ENCODE results near the gene OMD.

OMD gene

DNA sequence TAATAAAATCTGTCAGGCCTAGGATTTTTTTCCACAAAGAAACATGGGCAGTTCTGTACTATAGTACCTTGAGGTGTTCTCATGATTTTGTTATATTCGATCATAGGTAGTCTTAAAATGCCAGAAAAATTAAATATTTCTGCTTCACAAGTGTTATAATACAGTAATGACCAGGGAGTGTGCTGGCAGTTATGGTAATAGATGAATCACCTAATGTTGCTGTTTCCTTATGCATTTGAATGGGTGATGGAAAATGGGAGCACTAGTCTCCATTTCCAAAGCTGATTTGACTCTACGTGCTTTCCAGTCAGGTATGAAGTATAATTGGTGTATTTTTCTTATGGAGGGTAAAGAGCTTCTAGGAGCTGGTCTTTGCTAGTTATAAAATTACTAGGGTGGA, 43.7 kb downstream of the OMD start:
- H3K36me3 ChIP-seq (ENCODE audit: insufficient read depth): no peaks in the 10 kb centered on the region
- H3K79me2 ChIP-seq (ENCODE audit: insufficient read depth, low read depth): no peaks in the 10 kb centered on the region
- no peak overlapping the region for H3K4me3 ChIP-seq (IDR thresholded peaks at IDR 0.05; ENCODE audit: insufficient read depth, low read depth, low read length)
- H4K20me1 ChIP-seq (ENCODE audit: insufficient read depth): no peaks in the 10 kb centered on the region
- no peaks in the 10 kb centered on the region for H3K27me3 ChIP-seq (ENCODE audit: insufficient read depth, low read depth)
- no peak overlapping the region for H3K27ac ChIP-seq
- TF ChIP-seq, protein P1, sequence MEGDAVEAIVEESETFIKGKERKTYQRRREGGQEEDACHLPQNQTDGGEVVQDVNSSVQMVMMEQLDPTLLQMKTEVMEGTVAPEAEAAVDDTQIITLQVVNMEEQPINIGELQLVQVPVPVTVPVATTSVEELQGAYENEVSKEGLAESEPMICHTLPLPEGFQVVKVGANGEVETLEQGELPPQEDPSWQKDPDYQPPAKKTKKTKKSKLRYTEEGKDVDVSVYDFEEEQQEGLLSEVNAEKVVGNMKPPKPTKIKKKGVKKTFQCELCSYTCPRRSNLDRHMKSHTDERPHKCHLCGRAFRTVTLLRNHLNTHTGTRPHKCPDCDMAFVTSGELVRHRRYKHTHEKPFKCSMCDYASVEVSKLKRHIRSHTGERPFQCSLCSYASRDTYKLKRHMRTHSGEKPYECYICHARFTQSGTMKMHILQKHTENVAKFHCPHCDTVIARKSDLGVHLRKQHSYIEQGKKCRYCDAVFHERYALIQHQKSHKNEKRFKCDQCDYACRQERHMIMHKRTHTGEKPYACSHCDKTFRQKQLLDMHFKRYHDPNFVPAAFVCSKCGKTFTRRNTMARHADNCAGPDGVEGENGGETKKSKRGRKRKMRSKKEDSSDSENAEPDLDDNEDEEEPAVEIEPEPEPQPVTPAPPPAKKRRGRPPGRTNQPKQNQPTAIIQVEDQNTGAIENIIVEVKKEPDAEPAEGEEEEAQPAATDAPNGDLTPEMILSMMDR (conservative IDR thresholded peaks at IDR 0.05; ENCODE audit: low read depth, low read length): no peak
- H3K4me1 ChIP-seq (ENCODE audit: low read depth, poor library complexity, severe bottlenecking): no peaks in the 10 kb centered on the region
- no peak overlapping the region for H2AFZ ChIP-seq (ENCODE audit: low read depth)
- no peak overlapping the region for H3K9ac ChIP-seq
- no peak overlapping the region for H3K4me2 ChIP-seq

DNA sequence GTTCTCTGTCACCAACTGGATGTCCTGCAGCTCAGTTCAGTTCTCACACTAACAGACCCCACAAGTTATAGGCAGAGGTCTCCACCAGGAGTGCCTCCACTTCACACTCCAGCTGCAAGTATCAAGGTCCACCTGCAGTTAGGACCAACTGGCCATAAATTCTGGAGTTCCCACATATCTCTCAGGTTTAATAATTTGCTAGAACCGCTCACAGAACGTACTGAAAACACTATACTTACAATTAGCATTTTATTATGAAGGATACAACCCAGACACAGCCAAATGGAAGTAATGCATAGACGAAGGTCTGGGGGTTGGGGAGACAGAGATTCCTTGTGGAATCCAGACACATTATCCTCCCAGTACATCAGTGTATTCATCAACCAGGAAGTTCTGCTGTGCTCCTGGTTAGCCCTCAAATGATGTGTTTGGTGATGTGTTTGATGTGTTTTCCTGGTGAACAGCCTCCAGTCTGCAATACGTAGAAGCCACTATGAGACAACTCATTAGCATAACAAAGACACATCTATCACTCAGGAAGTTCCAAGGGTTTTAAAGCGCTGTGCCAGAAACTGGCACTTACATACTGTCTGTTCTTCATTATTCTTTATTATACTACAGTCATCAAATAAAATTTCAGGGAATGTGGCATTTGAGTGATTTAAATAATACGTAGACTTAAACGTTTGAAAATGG, 45.3 kb downstream of the OMD start:
- no peaks in the 10 kb centered on the region for H3K27me3 ChIP-seq (ENCODE audit: insufficient read depth, low read depth)
- no peaks in the 10 kb centered on the region for H3K4me1 ChIP-seq (ENCODE audit: low read depth, poor library complexity, severe bottlenecking)
- H3K4me2 ChIP-seq: no peak overlapping the region
- TF ChIP-seq, protein P1 (conservative IDR thresholded peaks at IDR 0.05; ENCODE audit: low read depth, low read length): no peak
- no peak overlapping the region for H3K27ac ChIP-seq
- no peaks in the 10 kb centered on the region for H3K36me3 ChIP-seq (ENCODE audit: insufficient read depth)
- no peak overlapping the region for H2AFZ ChIP-seq (ENCODE audit: low read depth)
- H3K4me3 ChIP-seq (IDR thresholded peaks at IDR 0.05; ENCODE audit: insufficient read depth, low read depth, low read length): no peak overlapping the region
- no peak overlapping the region for H3K9ac ChIP-seq
- no peaks in the 10 kb centered on the region for H4K20me1 ChIP-seq (ENCODE audit: insufficient read depth)
- H3K79me2 ChIP-seq (ENCODE audit: insufficient read depth, low read depth): no peaks in the 10 kb centered on the region

DNA sequence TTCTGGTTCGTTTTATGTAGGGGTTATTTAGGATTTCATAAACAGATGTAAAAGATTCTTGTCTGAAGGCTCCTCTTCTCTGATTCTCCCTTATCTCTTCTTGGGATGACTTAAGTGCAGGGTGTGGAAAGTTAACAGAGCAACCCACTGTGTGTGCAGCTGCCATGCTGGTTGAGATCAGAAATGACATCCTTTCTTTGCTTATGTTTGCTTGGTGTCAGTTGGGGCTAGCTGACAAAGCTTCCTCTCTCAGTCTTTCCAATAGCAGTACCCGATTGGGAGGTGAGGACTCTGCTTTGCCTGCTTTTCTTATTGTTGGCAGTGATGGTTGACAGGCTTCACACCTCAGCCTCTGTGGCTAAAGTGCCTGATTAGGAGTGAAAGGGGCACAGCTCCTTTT, 46.4 kb downstream of the OMD start:
- no peak overlapping the region for H2AFZ ChIP-seq (ENCODE audit: low read depth)
- H3K79me2 ChIP-seq (ENCODE audit: insufficient read depth, low read depth): no peaks in the 10 kb centered on the region
- no peaks in the 10 kb centered on the region for H3K27me3 ChIP-seq (ENCODE audit: insufficient read depth, low read depth)
- H4K20me1 ChIP-seq (ENCODE audit: insufficient read depth): no peaks in the 10 kb centered on the region
- H3K4me3 ChIP-seq (IDR thresholded peaks at IDR 0.05; ENCODE audit: insufficient read depth, low read depth, low read length): no peak overlapping the region
- H3K27ac ChIP-seq: no peak overlapping the region
- H3K4me1 ChIP-seq (ENCODE audit: low read depth, poor library complexity, severe bottlenecking): no peaks in the 10 kb centered on the region
- TF ChIP-seq, protein P1 (conservative IDR thresholded peaks at IDR 0.05; ENCODE audit: low read depth, low read length): no peak
- H3K36me3 ChIP-seq (ENCODE audit: insufficient read depth): no peaks in the 10 kb centered on the region
- no peak overlapping the region for H3K4me2 ChIP-seq
- no peak overlapping the region for H3K9ac ChIP-seq

DNA sequence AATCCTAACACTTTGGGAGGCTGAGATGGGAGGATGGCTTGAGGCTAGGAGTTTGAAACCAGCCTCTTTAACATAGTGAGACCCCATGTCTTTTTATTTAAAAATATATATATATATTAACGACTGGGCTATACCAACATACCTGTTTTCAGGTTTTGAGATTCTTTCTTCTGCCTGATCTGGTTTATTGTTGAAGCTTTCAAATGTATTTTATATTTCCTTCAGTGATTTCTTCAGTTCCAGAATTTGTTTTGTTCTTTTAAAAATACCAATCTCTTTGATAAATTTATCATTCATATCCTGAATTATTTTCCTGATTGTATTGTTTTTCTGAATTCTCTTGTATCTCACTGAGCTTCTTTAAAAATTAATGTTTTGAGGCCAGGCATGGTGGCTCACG, 51.1 kb downstream of the OMD start:
- no peaks in the 10 kb centered on the region; the same call in 1 of the 2 replicates for H3K79me2 ChIP-seq (ENCODE audit: insufficient read depth, low read depth)
- no peak overlapping the region for H3K4me3 ChIP-seq (IDR thresholded peaks at IDR 0.05; ENCODE audit: insufficient read depth, low read depth, low read length)
- no peaks in the 10 kb centered on the region for H3K36me3 ChIP-seq (ENCODE audit: insufficient read depth)
- TF ChIP-seq, protein P1 (conservative IDR thresholded peaks at IDR 0.05; ENCODE audit: low read depth, low read length): no peak
- no peaks in the 10 kb centered on the region for H3K4me1 ChIP-seq (ENCODE audit: low read depth, poor library complexity, severe bottlenecking)
- H3K27me3 ChIP-seq (ENCODE audit: insufficient read depth, low read depth): no peaks in the 10 kb centered on the region
- no peak overlapping the region for H2AFZ ChIP-seq (ENCODE audit: low read depth)
- H3K4me2 ChIP-seq: no peak overlapping the region
- H4K20me1 ChIP-seq (ENCODE audit: insufficient read depth): no peaks in the 10 kb centered on the region
- H3K9ac ChIP-seq: no peak overlapping the region
- no peak overlapping the region for H3K27ac ChIP-seq

All from KMS-11 (cell line).